Measurements from ENCODE around the gene RLBP1.

The RLBP1 gene

DNA sequence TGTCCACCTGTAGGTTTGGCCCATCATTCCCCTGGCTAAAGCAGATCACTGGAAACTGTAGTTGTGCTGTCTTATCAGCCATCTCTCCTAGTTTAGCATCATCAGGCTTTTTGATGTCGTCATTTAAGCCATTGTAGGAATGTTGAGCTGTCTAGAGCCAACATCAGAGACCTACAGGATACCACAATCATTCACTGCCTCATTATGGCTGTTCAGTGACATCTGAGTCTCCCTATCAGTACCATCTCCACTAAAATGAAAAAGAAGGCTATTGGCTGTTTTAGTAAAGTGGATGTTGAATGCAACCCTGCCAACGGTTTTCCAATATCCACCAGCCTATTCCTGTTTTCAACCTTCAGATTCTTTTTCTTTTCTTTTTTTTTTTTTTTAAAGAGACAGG, 29.2 kb downstream of the RLBP1 start:
- Mint-ChIP-seq H3K9me3 (no peaks in the 10 kb centered on the region), H3K36me3 (ENCODE audit: low read depth) (peaks cover 50% of the 10 kb centered on the region), H3K27ac (no peak overlapping the region), H3K27me3 (ENCODE audit: low read depth, poor library complexity) (no peaks in the 10 kb centered on the region), H3K4me1 (peaks cover 22% of the 10 kb centered on the region), H3K4me3 (no peak overlapping the region)
- no peak for DNase-seq
- TF ChIP-seq, protein P1, sequence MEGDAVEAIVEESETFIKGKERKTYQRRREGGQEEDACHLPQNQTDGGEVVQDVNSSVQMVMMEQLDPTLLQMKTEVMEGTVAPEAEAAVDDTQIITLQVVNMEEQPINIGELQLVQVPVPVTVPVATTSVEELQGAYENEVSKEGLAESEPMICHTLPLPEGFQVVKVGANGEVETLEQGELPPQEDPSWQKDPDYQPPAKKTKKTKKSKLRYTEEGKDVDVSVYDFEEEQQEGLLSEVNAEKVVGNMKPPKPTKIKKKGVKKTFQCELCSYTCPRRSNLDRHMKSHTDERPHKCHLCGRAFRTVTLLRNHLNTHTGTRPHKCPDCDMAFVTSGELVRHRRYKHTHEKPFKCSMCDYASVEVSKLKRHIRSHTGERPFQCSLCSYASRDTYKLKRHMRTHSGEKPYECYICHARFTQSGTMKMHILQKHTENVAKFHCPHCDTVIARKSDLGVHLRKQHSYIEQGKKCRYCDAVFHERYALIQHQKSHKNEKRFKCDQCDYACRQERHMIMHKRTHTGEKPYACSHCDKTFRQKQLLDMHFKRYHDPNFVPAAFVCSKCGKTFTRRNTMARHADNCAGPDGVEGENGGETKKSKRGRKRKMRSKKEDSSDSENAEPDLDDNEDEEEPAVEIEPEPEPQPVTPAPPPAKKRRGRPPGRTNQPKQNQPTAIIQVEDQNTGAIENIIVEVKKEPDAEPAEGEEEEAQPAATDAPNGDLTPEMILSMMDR (IDR thresholded peaks at IDR 0.05): no peak

DNA sequence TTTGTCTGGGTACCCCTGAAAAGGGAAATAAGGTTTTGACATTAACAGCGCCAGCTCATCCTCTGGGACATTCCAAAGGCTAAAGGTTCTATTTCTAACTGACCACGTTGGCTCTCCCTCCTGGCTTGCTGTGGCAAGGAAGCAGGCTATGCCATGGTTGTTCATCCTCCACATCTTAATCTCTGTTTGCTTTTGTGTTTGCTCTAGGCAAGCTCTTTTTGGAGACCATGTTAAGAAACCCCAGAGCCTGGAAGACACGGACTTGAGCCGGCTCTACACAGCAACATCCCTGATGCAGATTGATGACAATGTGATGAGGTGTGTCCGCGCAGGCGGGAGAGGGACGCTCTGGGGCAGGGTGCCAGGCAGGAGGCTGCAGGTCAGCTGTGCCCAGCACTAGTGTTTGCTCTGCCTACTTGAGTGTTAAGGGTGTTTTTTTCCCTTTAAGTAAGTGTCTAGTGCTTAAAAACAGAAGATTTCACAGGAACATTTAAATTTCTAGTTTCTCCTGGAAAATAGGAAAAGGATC, 33.3 kb downstream of the RLBP1 start:
- H3K9me3 Mint-ChIP-seq: no peaks in the 10 kb centered on the region
- H3K27ac Mint-ChIP-seq: peak overlapping the region; percentile 54
- peaks cover 45% of the 10 kb centered on the region for H3K36me3 Mint-ChIP-seq (ENCODE audit: low read depth)
- no peak for DNase-seq
- peaks cover 16% of the 10 kb centered on the region for H3K4me1 Mint-ChIP-seq
- no peak overlapping the region for H3K4me3 Mint-ChIP-seq
- H3K27me3 Mint-ChIP-seq (ENCODE audit: low read depth, poor library complexity): no peaks in the 10 kb centered on the region
- TF ChIP-seq, protein P1 (IDR thresholded peaks at IDR 0.05): no peak

DNA sequence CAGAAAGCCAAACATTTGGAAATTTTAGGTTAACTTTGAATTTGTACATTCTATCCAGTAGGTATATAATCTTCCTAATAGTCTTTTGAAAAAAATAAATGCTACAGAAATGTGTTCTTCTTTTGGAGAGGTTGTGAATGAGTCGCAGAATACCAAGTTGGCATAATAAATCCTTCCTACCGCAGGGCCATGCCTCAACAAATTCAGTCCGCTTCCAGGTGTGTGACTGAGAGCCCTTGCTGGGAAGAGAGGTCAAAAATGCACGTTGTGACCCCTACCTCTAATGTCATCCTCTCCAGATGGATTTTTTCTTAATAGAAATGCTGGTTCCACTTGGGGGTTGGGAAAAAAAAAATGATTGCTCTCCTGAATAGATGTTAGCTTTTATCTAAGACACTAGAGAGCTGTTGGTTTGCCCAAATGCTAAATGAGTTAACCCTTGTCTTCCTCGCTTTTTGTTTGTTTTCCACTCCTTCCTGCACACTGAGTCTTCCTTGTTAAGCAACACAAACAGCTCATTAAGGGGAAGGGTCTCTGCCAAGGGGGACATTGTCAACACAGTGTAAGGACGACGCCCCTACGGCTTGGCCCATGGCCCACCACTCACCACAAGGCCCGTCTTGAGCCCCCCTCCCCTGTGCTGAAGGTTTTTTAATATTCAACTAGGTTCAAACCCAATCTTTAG, 33.9 kb downstream of the RLBP1 start:
- Mint-ChIP-seq H3K4me1 (peaks cover 16% of the 10 kb centered on the region), H3K4me3 (no peak overlapping the region), H3K27ac (peak overlapping the region; percentile 54), H3K9me3 (no peaks in the 10 kb centered on the region), H3K36me3 (ENCODE audit: low read depth) (peaks cover 42% of the 10 kb centered on the region), H3K27me3 (ENCODE audit: low read depth, poor library complexity) (no peaks in the 10 kb centered on the region)
- TF ChIP-seq, protein P1 (IDR thresholded peaks at IDR 0.05): no peak
- no peak for DNase-seq

DNA sequence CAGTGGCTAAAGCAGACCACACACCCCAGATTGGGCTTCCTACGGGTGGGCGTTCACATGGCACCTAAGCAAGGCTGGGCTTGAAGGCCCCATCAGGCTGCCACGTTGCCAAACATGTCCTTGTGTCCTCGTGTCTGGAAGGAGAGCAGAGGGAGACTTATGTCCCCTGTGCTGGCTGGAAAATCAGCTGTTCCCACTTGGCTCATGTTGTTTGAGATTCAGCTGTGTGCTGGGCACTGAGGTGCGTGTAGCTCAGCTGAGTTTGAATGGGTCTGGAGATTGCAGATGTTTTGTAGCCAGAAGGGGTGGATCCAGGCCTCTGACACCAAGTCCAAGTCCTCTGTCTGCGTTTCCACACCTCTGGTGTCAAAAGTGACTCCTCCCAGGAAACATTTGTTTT, 34.6 kb downstream of the RLBP1 start:
- Mint-ChIP-seq H3K4me3 (no peak overlapping the region), H3K9me3 (no peaks in the 10 kb centered on the region), H3K36me3 (ENCODE audit: low read depth) (peaks cover 37% of the 10 kb centered on the region), H3K4me1 (peaks cover 11% of the 10 kb centered on the region), H3K27me3 (ENCODE audit: low read depth, poor library complexity) (no peaks in the 10 kb centered on the region), H3K27ac (no peak overlapping the region)
- DNase-seq: no peak
- TF ChIP-seq, protein P1 (IDR thresholded peaks at IDR 0.05): no peak

DNA sequence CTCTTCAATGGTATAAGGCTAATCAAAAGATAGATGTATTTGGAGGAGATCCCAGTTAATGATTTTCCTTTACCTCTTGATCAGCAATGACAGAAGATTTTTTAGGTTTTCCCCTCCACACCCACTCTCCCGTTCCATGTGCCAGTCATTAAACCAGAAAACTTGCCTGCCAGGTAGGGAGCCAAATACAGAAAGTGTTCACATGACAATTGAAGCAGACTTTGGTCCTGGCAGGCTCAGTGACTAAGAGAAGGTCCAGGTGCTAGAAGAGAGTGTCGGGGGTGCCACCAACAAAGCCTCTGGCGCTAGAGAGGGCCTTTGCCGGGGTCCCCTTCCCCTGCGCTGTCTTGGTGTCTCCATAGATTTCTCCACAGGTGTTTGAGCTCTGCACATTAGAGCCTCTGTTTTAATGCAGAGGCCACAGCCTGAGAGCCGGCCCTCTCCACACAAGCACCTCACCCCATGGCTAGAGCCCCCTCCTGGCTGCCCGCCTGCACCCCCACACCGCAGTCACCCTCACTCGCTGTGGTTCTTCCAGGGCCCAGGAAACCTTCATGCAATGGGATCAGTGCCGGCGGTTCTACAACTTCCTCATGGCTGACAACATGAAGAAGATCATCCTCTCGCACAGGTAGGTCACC, 36.4 kb downstream of the RLBP1 start:
- Mint-ChIP-seq H3K9me3 (no peaks in the 10 kb centered on the region), H3K4me3 (no peak overlapping the region), H3K27me3 (ENCODE audit: low read depth, poor library complexity) (no peaks in the 10 kb centered on the region), H3K27ac (no peak overlapping the region), H3K4me1 (peaks cover 10% of the 10 kb centered on the region), H3K36me3 (ENCODE audit: low read depth) (peaks cover 34% of the 10 kb centered on the region)
- no peak for DNase-seq
- TF ChIP-seq, protein P1 (IDR thresholded peaks at IDR 0.05): no peak
